HCT116 (cell line): ENCODE measurements around the gene SUFU. TPM values are rescaled to one million over a fixed set of nuclear protein-coding genes. Genes with fewer than 3 reads are reported as not detected.

Experiments
- ATAC-seq: fragments of 200-7000 bp; cut with Tn5 transposase; 2 replicates; pipeline ENCODE4 v1.9.1; 2020; ENCODE audit warnings: mild to moderate bottlenecking, moderate library complexity
- BruUV-seq: library from RNA; stranded (reverse); fragments of 400-500 nt; replicated peaks from 2 replicates; lab custom pipeline; 2021; lab: Mats Ljungman, UMichigan
- CTCF ChIA-PET: fragments of 300-600 bp; sonication (Branson Sonifier 250); formaldehyde crosslinking; loops from one replicate; lab custom pipeline; 2021; ENCODE audit warnings: antibody characterized with exemption; lab: Charles Lee
- POLR2A ChIA-PET: fragments of 300-600, 350-600 bp; sonication (Branson Sonifier 250); formaldehyde crosslinking; loops from one replicate; lab custom pipeline; 2021; ENCODE audit warnings: antibody characterized with exemption; lab: Charles Lee
- RAD21 ChIA-PET, 2 experiments: fragments of 300-600 bp; sonication (Branson Sonifier 250); formaldehyde crosslinking; loops; one replicate each; lab custom pipeline; 2023; ENCODE audit warnings: low total read pairs in 2 of 2; ENCODE audit not compliant: uncharacterized antibody in 2 of 2, unreplicated experiment in 2 of 2, low non-redundant PET in 1 of 2; lab: Charles Lee
- DNase-seq: peaks from one replicate; pipeline ENCODE4 v3.0.0-alpha.2; 2010; ENCODE audit warnings: low read depth, low spot score
- H2AFZ ChIP-seq: fragments of 200-600 bp; shearing (Covaris generic), sonication (generic); 2 replicates; pipeline ENCODE4 v1.6.1; 2017; ENCODE audit warnings: low read depth, mixed run types, mixed read lengths, antibody characterized with exemption, low read length; ENCODE audit not compliant: poor library complexity, severe bottlenecking
- H3K27ac ChIP-seq: 2 replicates; pipeline ENCODE4 v1.5.1; 2012; ENCODE audit warnings: low read depth, low read length
- H3K27me3 ChIP-seq: fragments of 200-600 bp; sonication (generic); 2 replicates; pipeline ENCODE4 v1.6.1; 2016; ENCODE audit warnings: mixed run types, low read length, mixed read lengths; ENCODE audit not compliant: insufficient read depth
- H3K36me3 ChIP-seq, 2 experiments: fragments of 200-500 bp in 1 of 2; fragments of 200-600 bp in 1 of 2; sonication (Bioruptor generic) in 1 of 2; sonication (generic) in 1 of 2; 2 replicates each; pipeline versions ENCODE4 v1.5.1 to v1.6.1; 2014 to 2016; ENCODE audit warnings: low read length in 2 of 2, inconsistent platforms in 1 of 2, mixed read lengths in 1 of 2, mixed run types in 1 of 2; ENCODE audit not compliant: insufficient read depth in 2 of 2, control insufficient read depth in 1 of 2
- H3K4me1 ChIP-seq, 2 experiments: fragments of 200-600 bp in 1 of 2; sonication (generic) in 1 of 2; 2 replicates each; pipeline versions ENCODE4 v1.5.1 to v1.6.1; 2012 to 2017; ENCODE audit warnings: low read length in 2 of 2, inconsistent platforms in 1 of 2, mild to moderate bottlenecking in 1 of 2, mixed read lengths in 1 of 2, mixed run types in 1 of 2, moderate library complexity in 1 of 2; ENCODE audit not compliant: insufficient read depth in 2 of 2, control insufficient read depth in 1 of 2
- H3K4me2 ChIP-seq: fragments of 200-600 bp; sonication (generic); 2 replicates; pipeline ENCODE4 v1.6.1; 2017; ENCODE audit warnings: mixed run types, low read length, mixed read lengths
- H3K4me3 ChIP-seq, 2 experiments: fragments of 200-600 bp in 1 of 2; sonication (generic) in 1 of 2; replicated peaks in 1 of 2; 2 replicates each; pipeline ENCODE4 v1.5.1; 2011 to 2016; ENCODE audit warnings: low read length in 2 of 2, control low read depth in 1 of 2, low read depth in 1 of 2, mild to moderate bottlenecking in 1 of 2, mixed read lengths in 1 of 2, mixed run types in 1 of 2
- H3K79me2 ChIP-seq: fragments of 200-600 bp; sonication (generic); 2 replicates; pipeline ENCODE4 v1.6.1; 2017; ENCODE audit warnings: mild to moderate bottlenecking, mixed run types, low read length, moderate library complexity, mixed read lengths; ENCODE audit not compliant: insufficient read depth
- H3K9ac ChIP-seq: fragments of 200-600 bp; sonication (generic); 2 replicates; pipeline ENCODE4 v1.6.1; 2016; ENCODE audit warnings: low read length, mixed read lengths
- H3K9me2 ChIP-seq: fragments of 200-600 bp; sonication (generic), shearing (Covaris generic); 2 replicates; pipeline ENCODE4 v1.6.1; 2017; ENCODE audit warnings: mixed run types, mild to moderate bottlenecking, moderate library complexity; ENCODE audit not compliant: insufficient read depth
- H3K9me3 ChIP-seq, 2 experiments: fragments of 200-500 bp in 1 of 2; fragments of 200-600 bp in 1 of 2; sonication (Bioruptor generic) in 1 of 2; sonication (generic) in 1 of 2; 2 replicates each; pipeline ENCODE4 v1.6.1; 2014 to 2017; ENCODE audit warnings: low read length in 2 of 2, mixed read lengths in 2 of 2, inconsistent platforms in 1 of 2, low read depth in 1 of 2, mild to moderate bottlenecking in 1 of 2, mixed run types in 1 of 2, moderate library complexity in 1 of 2; ENCODE audit not compliant: control insufficient read depth in 1 of 2, insufficient read depth in 1 of 2
- H4K20me1 ChIP-seq: fragments of 200-600 bp; sonication (generic), shearing (Covaris generic); 2 replicates; pipeline ENCODE4 v1.6.1; 2017; ENCODE audit warnings: mixed run types, mild to moderate bottlenecking, moderate library complexity; ENCODE audit not compliant: insufficient read depth
- EGR1 ChIP-seq: IDR thresholded peaks from 2 replicates; pipeline ENCODE4 v1.6.1; 2012; ENCODE audit warnings: low read depth
- ELF1 ChIP-seq: IDR thresholded peaks from 2 replicates; pipeline ENCODE4 v1.6.1; 2012; ENCODE audit warnings: low read depth, borderline replicate concordance
- EZH2 ChIP-seq: fragments of 200-600 bp; sonication (generic); IDR thresholded peaks from 2 replicates; pipeline ENCODE4 v1.6.1; 2017; ENCODE audit warnings: antibody characterized with exemption, mixed run types
- JUND ChIP-seq: IDR thresholded peaks from 2 replicates; pipeline ENCODE4 v1.6.1; 2012
- RAD21 ChIP-seq: IDR thresholded peaks from 2 replicates; pipeline ENCODE4 v1.6.1; 2012; ENCODE audit warnings: low read depth, mild to moderate bottlenecking
- SIN3A ChIP-seq: IDR thresholded peaks from 2 replicates; pipeline ENCODE4 v1.6.1; 2012; ENCODE audit warnings: low read depth
- SP1 ChIP-seq: IDR thresholded peaks from 2 replicates; pipeline ENCODE4 v1.6.1; 2012; ENCODE audit warnings: low read depth
- SRF ChIP-seq: IDR thresholded peaks from 2 replicates; pipeline ENCODE4 v1.6.1; 2012; ENCODE audit warnings: low read depth
- TCF7L2 ChIP-seq: IDR thresholded peaks from 2 replicates; pipeline ENCODE4 v1.7.0; 2011; ENCODE audit warnings: borderline replicate concordance, inconsistent platforms; ENCODE audit not compliant: insufficient read depth, insufficient read length; ENCODE audit errors: extremely low read depth
- YY1 ChIP-seq: IDR thresholded peaks from 2 replicates; pipeline ENCODE4 v1.6.1; 2011; ENCODE audit warnings: low read length, low read depth, moderate library complexity, mild to moderate bottlenecking; ENCODE audit not compliant: insufficient replicate concordance; ENCODE audit errors: extremely low read depth
- ZFX ChIP-seq: fragments of 450-650 bp; IDR thresholded peaks from 2 replicates; pipeline ENCODE4 v1.6.1; 2017
- ZNF274 ChIP-seq: fragments of 200-500 bp; sonication (Bioruptor generic); IDR thresholded peaks from 2 replicates; pipeline ENCODE4 v1.6.1; 2014; ENCODE audit warnings: mild to moderate bottlenecking, low read depth, low read length, inconsistent platforms
- intact Hi-C: fragments of 100-400 bp; cut with micrococcal nuclease; formaldehyde crosslinking; loops from 2 replicates; pipeline ENCODE4 v1.10.0; 2022
- total RNA-seq: library from RNA; stranded (reverse); gene quantifications from one replicate; pipeline ENCODE4 v1.2.1, GENCODE V29; 2021; ENCODE audit not compliant: unreplicated experiment
- TF ChIP-seq, protein P1 (sequence below), 3 experiments: fragments of 200-600 bp in 1 of 3; sonication (generic) in 1 of 3; IDR thresholded peaks in 2 of 3; conservative IDR thresholded peaks in 1 of 3; 2 replicates each; pipeline ENCODE4 v1.5.1; 2012 to 2017; ENCODE audit warnings: low read depth in 2 of 3, low read length in 2 of 3, antibody characterized with exemption in 1 of 3, borderline replicate concordance in 1 of 3, control low read depth in 1 of 3, mild to moderate bottlenecking in 1 of 3, mixed read lengths in 1 of 3, mixed run types in 1 of 3, moderate library complexity in 1 of 3; ENCODE audit not compliant: insufficient read depth in 1 of 3
- TF ChIP-seq, protein P2 (sequence below): IDR thresholded peaks from 2 replicates; pipeline ENCODE4 v1.6.1; 2012

Gene SUFU
- total RNA-seq, 1 experiment from 2014 or later: 18.8 TPM

DNA sequence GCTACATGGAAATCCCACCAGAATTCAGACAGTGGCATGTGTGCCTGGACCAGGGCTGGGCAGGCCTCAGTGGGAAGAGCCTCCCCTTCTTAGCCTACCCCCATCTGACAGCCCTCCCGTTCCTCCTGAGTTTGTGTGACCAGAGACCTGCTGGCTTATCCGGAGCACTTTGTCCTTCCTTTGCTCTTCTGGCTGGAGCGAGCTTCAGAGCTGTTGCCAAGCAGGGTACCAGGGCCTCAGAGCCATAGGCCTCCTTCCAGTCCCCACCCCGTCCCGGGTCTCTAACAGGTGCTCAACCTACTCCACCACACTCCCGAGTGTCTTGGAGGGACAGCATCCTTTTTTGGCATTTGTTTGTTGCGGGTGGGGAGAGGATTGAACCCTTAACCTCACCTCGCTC lies 114.0 kb downstream of the SUFU start:
- Histone ChIP-seq H3K27me3 (no peaks in the 10 kb centered on the region), H3K4me3 (no peak overlapping the region), H3K9me2 (no peaks in the 10 kb centered on the region), H3K9me3 (no peaks in the 10 kb centered on the region), H3K79me2 (no peaks in the 10 kb centered on the region), H3K36me3 (0 out of 4 replicates have a peak, but pooled peaks cover 0 to 3% of the 10 kb centered on the region in 2 experiments), H4K20me1 (no peaks in the 10 kb centered on the region), H3K27ac (no peak overlapping the region), H3K4me2 (no peak overlapping the region), H2AFZ (no peak overlapping the region), H3K9ac (no peak overlapping the region), H3K4me1 (peaks cover 0 to 26% of the 10 kb centered on the region in 2 experiments; a peak in 2 of 4 replicates)
- ChIA-PET RAD21 (no interaction called here), POLR2A (no interaction called here), CTCF (no interaction called here)
- no TSS peak for BruUV-seq
- ATAC-seq (no peak), DNase-seq (no peak)
- no peak for TF ChIP-seq ELF1
- TF ChIP-seq EGR1: no peak
- TF ChIP-seq SRF: no peak
- TF ChIP-seq SP1: no peak
- TF ChIP-seq YY1: no peak
- TF ChIP-seq SIN3A: no peak
- TF ChIP-seq ZFX: no peak
- TF ChIP-seq, protein P1, sequence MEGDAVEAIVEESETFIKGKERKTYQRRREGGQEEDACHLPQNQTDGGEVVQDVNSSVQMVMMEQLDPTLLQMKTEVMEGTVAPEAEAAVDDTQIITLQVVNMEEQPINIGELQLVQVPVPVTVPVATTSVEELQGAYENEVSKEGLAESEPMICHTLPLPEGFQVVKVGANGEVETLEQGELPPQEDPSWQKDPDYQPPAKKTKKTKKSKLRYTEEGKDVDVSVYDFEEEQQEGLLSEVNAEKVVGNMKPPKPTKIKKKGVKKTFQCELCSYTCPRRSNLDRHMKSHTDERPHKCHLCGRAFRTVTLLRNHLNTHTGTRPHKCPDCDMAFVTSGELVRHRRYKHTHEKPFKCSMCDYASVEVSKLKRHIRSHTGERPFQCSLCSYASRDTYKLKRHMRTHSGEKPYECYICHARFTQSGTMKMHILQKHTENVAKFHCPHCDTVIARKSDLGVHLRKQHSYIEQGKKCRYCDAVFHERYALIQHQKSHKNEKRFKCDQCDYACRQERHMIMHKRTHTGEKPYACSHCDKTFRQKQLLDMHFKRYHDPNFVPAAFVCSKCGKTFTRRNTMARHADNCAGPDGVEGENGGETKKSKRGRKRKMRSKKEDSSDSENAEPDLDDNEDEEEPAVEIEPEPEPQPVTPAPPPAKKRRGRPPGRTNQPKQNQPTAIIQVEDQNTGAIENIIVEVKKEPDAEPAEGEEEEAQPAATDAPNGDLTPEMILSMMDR (IDR thresholded peaks at IDR 0.05 in 2 of 3, conservative IDR thresholded peaks at IDR 0.05 in 1 of 3; ENCODE audit: borderline replicate concordance in 1 of 3, insufficient read depth in 1 of 3, low read depth in 2 of 3, low read length in 2 of 3): no peak
- TF ChIP-seq, protein P2, sequence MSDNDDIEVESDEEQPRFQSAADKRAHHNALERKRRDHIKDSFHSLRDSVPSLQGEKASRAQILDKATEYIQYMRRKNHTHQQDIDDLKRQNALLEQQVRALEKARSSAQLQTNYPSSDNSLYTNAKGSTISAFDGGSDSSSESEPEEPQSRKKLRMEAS: no peak
- TF ChIP-seq TCF7L2: no peak
- no peak for TF ChIP-seq ZNF274
- no peak for TF ChIP-seq RAD21
- no peak for TF ChIP-seq EZH2
- no peak for TF ChIP-seq JUND
- intact Hi-C loops: no loop called here
